Activated CD4-positive, alpha-beta T cell treated with anti-CD3 and anti-CD28 coated beads, Interleukin-2, Interleukin-4, amounts not matched to agents 100 ng/mL and 50 ng/mL, durations not matched to agents 16 hours and 8 hours (primary cell): ENCODE data around the gene FANCI.

Experiments used
- DNase-seq: peaks from one replicate; pipeline ENCODE4 v3.0.0-alpha.2; 2020; ENCODE audit warnings: low spot score

The FANCI gene

DNA sequence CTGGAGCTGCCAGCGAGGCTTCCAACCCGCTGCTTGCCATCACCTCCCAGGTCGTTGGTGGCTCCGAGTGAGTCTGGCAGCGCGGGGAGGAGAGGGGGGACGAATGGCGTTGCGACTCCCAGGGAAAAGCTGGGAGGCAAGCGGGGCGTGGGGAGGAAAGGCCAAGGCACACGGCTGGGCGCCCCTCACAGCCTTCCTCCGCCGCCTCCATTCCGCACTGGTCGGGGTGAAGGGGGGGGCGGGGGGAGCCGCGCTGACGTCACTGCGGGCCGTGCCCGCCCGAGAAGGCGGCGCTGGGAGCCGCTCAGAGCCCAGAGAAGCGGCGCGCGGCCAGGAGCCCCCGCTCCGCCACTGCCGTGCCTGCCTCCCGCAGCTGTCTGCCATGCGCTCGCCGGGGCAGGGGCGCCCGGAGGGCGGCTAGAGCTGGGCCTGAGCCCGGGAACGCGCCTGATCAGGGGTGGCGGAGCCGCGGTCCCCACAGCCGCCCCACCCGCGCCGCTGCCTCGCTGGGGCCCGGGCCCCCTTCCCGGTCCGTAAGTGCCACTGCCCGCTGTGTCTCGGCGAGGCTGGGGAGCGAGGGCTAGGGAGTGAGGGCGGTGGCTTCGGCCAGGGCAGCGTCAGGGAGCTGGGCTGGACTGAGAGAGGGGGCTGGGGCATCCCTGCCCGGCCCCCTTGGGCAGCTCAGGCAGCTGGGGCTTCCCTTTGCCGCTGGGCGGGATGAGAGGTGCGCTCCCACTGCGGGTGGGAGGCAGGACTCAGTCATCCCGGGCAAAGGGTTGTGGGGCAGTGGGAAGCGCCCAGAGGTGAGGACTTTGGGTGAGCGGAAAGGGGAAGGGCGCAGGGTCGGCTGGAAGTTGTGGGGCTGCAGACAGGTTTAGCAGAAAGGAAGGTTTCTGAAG, 118.7 kb downstream of the FANCI start:
- no peak for DNase-seq

DNA sequence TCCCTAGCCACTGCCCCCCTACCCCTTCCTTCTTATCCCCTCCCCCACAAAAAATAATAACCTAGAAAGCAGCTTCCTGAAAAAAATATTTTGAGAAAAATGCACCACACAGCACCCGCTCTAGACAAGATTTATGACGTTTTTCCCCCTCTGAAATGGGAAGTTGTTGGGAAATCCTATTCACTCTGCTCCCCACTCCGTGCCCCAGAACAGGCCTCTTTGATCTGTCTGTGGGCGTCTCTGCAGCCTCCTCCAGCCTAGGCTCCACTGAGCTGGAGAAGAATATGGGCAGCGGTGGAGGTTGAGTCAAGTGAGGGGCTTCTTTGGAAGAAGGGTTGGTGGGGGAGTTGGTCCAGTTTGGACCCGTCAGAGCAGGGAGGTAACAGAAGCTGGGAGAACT, 119.4 kb downstream of the FANCI start:
- DNase-seq, result no peak

DNA sequence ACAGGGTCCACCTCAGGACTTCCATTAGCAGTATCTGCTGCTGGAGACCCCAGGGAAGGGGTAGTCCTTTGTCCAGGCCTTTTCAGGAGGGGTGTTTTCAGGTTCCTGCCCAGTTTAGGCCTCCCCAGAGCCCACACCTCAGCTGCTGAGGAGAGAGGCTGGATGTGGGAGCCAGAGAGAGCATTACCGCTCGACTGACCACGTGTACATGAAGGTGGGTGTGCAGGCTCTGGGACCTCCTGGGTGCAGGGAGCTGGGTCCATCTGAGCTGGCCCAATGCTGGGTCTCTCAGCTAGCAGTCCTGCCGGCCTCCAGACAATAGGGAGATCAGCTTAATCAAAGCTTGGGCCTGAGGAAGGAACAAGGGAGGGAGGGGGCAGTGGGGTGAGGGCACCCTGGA, 120.0 kb downstream of the FANCI start:
- DNase-seq, result no peak

DNA sequence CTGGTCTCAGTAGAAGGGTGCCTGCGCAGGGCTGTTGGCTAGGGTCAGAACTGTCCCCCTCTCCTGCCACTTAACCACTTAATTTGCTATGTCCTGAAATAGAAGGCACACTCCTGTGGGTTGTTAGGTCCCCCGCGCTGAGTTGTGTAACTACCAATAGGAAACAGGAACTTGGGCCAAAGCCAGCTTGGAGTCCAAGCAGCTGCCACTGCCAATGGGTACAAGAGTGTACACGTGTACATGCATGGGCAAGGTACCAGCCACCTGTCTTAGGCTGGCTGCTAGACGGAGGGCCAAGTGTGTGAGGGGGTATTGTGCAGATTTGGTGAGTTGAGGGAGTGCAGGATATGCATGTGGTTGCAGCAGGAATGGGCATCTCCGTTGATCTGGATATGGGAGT, 120.6 kb downstream of the FANCI start:
- DNase-seq, result no peak

DNA sequence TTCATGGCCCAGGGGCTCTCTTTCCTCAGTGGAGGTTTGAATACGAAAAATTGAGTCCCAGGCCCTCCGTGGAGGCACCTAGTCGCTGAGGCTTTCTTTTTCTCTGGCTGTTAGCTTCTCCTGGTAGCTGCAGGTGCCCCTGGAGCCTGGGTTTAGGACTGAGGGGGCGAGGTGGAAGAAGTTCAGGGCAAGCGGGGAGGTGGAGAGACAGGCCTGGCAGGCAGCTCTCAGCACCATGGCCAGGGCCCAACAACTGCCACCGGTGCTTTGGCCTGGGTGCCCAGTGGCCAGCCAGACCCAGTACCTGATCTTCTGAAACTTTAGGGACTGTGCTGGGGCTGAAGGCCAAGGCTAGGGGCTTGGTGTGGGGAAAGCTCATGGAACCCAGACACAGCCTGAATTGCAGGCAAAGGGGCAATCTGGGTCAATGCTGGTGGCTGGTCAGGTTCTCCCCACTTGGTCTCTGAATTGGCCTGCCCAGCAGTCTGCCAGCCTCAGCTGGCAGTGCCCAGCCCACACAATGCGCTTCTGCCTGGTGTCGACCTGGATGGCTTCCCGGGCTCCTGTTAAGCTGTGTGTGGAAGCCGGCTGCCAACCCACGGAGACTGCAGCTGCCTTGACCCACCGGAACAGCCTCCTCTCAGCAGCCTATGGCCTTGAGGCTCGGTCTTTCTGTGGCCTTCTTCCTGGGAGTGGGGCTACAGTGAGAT, 121.1 kb downstream of the FANCI start:
- no peak for DNase-seq

DNA sequence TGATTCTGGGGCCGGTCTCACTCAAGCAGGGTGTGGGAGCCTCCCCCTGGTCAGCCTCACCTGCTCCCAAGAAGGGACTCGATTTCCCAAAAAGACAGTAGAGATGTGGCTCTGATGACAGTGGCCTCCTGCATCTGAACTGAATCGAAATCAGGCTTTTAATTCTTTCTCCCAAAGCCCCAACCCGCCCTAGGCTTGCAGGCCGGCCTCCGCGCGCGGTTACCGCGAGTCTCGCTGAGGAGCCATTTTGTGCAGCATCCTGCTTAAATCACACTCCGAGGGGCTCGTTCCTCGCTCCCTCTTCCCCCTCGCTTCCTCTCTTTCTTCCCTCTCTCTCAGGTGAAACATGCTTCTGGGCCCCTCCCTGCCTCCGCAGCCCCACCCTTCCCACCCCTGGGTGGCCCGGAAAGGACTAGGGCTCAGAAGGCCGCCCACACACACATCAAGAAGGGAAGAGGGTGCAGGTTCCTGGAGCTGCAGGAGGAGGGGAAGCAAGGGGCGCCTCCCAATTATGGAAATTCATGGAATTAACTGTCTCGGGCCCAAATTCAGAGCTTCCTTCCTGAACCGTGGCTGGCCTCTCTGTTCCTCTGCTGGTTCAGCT, 121.8 kb downstream of the FANCI start:
- DNase-seq, result no peak
